Glomerular visceral epithelial cell (primary cell): ENCODE measurements around the gene A2ML1.
"Not testable (repeated sequence)": the region's sequence is repeated elsewhere in the genome, so short reads cannot be mapped to it uniquely, and the experiment has no call there.

Experiments used
- DNase-seq: peaks from one replicate; pipeline ENCODE4 v3.0.0-alpha.2; 2016; ENCODE audit errors: extremely low spot score

Gene A2ML1

GRCh38 chr12:8906266-8907180, 84.1 kb downstream of the A2ML1 start:
- no peak for DNase-seq

- no peak for DNase-seq
Observed at GRCh38 chr12:8907513-8907912, 85.1 kb downstream of the A2ML1 start.

DNA sequence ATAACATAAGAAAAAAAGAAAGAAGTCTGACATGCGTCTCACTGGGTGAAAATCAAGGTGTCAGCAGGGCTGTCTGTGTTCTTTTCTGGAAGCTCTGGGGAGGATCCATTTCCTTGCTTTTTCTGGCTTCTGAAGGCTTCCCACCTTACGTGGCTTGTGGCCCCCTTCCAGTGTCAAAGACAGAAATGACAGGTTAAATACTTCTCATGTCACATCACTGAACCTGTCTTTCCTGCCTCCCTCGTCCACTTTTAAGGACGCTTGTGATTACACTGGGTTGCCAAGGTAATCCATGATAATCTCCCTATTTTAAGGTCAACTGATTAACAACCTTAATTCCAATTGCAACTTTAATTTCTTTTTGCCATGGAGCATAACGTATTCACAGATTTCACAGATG, 87.3 kb downstream of the A2ML1 start:
- DNase-seq: no peak

GRCh38 chr12:8911606-8912268, 89.3 kb downstream of the A2ML1 start:
- DNase-seq: no peak

- DNase-seq: peak; percentile 13
Observed at GRCh38 chr12:8912914-8913313, 90.5 kb downstream of the A2ML1 start.

- no peak for DNase-seq
Observed at GRCh38 chr12:8913702-8914032, 91.2 kb downstream of the A2ML1 start.

- peak; percentile 81 for DNase-seq
Observed at GRCh38 chr12:8914033-8914715, 91.8 kb downstream of the A2ML1 start, which contains the start of gene PHC1. Gene PHC1, plus strand, starts transcription at chr12:8914509. Its CDS starts 3,169 bp downstream, at chr12:8917678.

DNA sequence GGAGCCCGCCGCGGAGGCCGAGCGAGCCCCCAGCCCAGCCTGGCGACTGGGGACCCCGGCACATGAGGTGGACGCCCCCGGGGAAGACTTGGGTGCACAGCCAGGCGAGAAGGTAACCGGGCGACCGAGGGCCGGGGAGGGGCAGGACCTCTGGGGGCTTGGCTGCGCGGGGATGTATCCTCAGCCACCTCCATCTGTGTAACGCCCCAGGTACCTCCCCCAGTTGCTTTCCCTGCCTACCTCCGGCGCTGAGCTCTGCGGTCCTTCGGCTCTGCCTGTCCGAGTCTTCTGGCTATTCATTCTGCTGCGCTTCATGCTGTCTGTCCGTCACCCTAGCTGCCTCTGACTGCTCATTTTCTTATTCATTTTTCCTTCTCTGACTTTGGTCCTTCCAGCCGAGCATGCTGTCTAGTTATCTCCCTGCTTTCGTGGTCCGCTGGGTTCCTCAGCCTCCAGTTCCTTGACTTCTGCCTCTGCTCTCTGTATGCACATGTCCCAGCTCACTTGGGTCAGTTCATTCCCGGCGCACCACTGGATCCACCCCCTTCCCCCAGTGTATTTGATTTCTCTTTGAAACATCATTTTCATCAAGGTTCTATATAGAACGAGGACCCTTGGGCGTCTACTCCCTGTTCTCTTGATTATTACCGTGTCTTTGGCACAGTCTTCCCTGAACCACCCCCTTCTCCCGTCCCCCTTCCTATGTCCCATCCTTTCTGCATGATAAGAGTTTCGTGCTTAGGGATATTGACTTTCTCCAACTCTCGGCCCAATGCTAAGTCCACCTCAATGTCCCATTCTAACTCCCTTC, 92.5 kb downstream of the A2ML1 start:
- peak; percentile 67 for DNase-seq

DNA sequence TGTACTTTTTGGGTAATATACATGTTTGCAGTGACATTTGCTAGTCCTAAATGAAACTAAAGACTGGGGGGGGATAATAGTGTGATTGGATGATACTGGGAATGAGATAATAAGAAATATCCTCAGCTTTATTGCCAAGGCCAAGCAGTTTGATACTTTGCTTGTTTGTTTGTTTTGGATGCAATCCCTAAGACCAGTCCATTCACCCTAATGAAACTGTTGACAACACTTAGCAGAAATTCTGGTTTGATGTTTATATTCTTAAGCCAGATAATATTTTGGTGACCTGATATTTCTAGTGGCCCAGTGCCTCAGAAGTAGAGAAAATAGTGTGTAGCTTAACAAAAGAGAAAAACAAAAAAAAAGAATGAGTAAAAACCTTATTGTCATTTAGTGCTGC, 93.7 kb downstream of the A2ML1 start:
- no peak for DNase-seq

DNA sequence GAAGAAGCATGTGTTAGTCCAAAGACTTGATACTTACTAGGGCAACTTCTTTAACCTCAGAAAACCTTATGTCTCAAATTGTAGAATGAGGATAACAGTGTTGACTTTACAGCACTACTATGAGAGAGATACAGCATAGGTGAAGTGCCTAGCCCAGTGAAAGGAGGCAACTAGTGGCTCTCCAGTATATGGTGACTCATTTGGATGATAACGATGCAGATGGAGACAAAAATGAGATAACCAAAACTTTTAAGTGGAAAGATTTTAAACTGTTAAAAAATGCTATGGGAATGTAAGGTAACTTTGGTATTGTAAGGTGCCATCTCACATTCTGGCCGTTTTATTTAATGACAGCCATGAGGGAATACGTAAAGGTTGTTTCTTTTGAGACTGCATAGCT, 94.6 kb downstream of the A2ML1 start:
- DNase-seq: no peak

DNA sequence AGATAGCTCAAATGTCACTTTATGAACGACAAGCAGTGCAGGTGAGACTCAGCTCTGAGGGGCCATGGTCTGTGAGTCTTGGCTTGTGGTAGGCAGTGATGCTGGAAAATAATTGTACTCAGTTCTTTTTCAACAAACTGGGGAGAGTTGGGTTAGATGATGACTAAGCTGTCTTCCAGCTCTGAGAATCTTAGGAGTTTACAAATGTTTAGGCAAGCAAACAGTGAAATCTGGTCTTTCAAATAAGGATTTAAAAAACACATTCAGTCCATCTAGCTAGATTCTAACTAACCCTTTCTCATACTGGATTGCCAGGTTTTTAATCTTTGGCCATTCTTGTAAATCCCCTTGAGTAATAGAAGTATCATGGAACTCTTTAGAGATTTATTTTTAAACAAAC, 95.3 kb downstream of the A2ML1 start:
- DNase-seq: no peak

DNA sequence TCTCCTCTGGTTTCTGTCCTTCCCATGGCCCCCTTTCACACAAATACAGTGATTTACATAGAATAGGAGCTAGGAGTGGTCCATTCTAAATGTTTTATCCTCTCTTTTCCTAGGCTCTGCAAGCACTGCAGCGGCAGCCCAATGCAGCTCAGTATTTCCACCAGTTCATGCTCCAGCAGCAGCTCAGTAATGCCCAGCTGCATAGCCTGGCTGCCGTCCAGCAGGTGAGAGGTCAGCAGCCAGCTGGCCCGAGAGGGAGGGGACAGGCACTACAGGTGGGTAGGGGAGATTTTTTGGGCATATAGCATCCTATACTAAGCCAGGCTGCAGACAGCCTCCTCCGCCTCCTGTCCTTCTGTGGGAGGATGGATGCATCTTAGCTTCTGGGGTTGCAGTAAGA, 97.2 kb downstream of the A2ML1 start:
- DNase-seq: not testable (repeated sequence)

- DNase-seq: no peak
Observed at GRCh38 chr12:8922544-8922943, 100.1 kb downstream of the A2ML1 start.
